H9 (cell line): ENCODE measurements around the gene LNX2. TPM values are rescaled to one million over a fixed set of nuclear protein-coding genes. Genes with fewer than 3 reads are reported as not detected.
A peak's percentile ranks its signal among the peaks of the same experiment; 100 is the strongest.

Experiments
- DNase-seq: peaks from one replicate; pipeline ENCODE4 v3.0.0-alpha.2; 2017
- H2AFZ ChIP-seq: one replicate; pipeline ENCODE4 v1.6.1; 2013; ENCODE audit warnings: mild to moderate bottlenecking, low read length, control low read depth, moderate library complexity
- H2AK5ac ChIP-seq: 2 replicates; pipeline ENCODE4 v1.6.1; 2013; ENCODE audit warnings: low read length, control low read depth, mixed read lengths; ENCODE audit not compliant: insufficient read length
- H2BK120ac ChIP-seq: one replicate; pipeline ENCODE4 v1.6.1; 2013; ENCODE audit warnings: low read depth, mild to moderate bottlenecking, low read length, control low read depth, inconsistent platforms; ENCODE audit not compliant: poor library complexity, severe bottlenecking
- H2BK12ac ChIP-seq: 2 replicates; pipeline ENCODE4 v1.6.1; 2013; ENCODE audit warnings: low read length, control low read depth, mixed read lengths, low read depth; ENCODE audit not compliant: insufficient read length
- H2BK15ac ChIP-seq: 2 replicates; pipeline ENCODE4 v1.6.1; 2013; ENCODE audit warnings: low read depth, low read length, control low read depth
- H2BK20ac ChIP-seq: one replicate; pipeline ENCODE4 v1.6.1; 2013; ENCODE audit warnings: low read depth, mild to moderate bottlenecking, low read length, control low read depth, inconsistent platforms; ENCODE audit not compliant: poor library complexity, severe bottlenecking
- H2BK5ac ChIP-seq: 2 replicates; pipeline ENCODE4 v1.6.1; 2013; ENCODE audit warnings: low read length, control low read depth, mixed read lengths; ENCODE audit not compliant: insufficient read length
- H3K14ac ChIP-seq: 2 replicates; pipeline ENCODE4 v1.6.1; 2013; ENCODE audit warnings: low read length, control low read depth; ENCODE audit not compliant: insufficient read depth
- H3K18ac ChIP-seq: 2 replicates; pipeline ENCODE4 v1.6.1; 2013; ENCODE audit warnings: low read depth, mild to moderate bottlenecking, mixed read lengths, low read length, control low read depth; ENCODE audit not compliant: insufficient read length
- H3K23ac ChIP-seq: 2 replicates; pipeline ENCODE4 v1.6.1; 2013; ENCODE audit warnings: low read length, control low read depth, mixed read lengths, low read depth; ENCODE audit not compliant: insufficient read length
- H3K23me2 ChIP-seq: 2 replicates; pipeline ENCODE4 v1.6.1; 2013; ENCODE audit warnings: low read depth, mild to moderate bottlenecking, mixed read lengths, low read length, control low read depth; ENCODE audit not compliant: insufficient read length, poor library complexity, severe bottlenecking
- H3K27ac ChIP-seq: 2 replicates; pipeline ENCODE4 v1.5.1; 2013; ENCODE audit warnings: low read length, control low read depth, mixed read lengths, low read depth; ENCODE audit not compliant: insufficient read length
- H3K27me3 ChIP-seq: 2 replicates; pipeline ENCODE4 v1.6.1; 2013; ENCODE audit warnings: low read length, control low read depth, inconsistent platforms; ENCODE audit not compliant: insufficient read depth
- H3K4ac ChIP-seq: 2 replicates; pipeline ENCODE4 v1.6.1; 2013; ENCODE audit warnings: low read depth, mild to moderate bottlenecking, control low read depth, inconsistent platforms, low read length, moderate library complexity
- H3K4me1 ChIP-seq: 2 replicates; pipeline ENCODE4 v1.6.1; 2013; ENCODE audit warnings: low read length, control low read depth, inconsistent platforms; ENCODE audit not compliant: insufficient read depth
- H3K4me2 ChIP-seq: 2 replicates; pipeline ENCODE4 v1.6.1; 2013; ENCODE audit warnings: low read length, control low read depth, mixed read lengths; ENCODE audit not compliant: insufficient read length, insufficient read depth
- H3K56ac ChIP-seq: 2 replicates; pipeline ENCODE4 v1.6.1; 2013; ENCODE audit warnings: low read depth, mild to moderate bottlenecking, mixed read lengths, low read length, control low read depth; ENCODE audit not compliant: insufficient read length
- H3K79me1 ChIP-seq: 2 replicates; pipeline ENCODE4 v1.6.1; 2013; ENCODE audit warnings: low read depth, mild to moderate bottlenecking, moderate library complexity, low read length, control low read depth, inconsistent platforms; ENCODE audit not compliant: insufficient read depth, poor library complexity, severe bottlenecking
- H3K79me2 ChIP-seq: 2 replicates; pipeline ENCODE4 v1.6.1; 2013; ENCODE audit warnings: low read length, control low read depth, inconsistent platforms; ENCODE audit not compliant: insufficient read depth
- H3K9ac ChIP-seq: 2 replicates; pipeline ENCODE4 v1.6.1; 2013; ENCODE audit warnings: low read length, control low read depth, mixed read lengths; ENCODE audit not compliant: insufficient read length; ENCODE audit errors: extremely low read depth
- H3K9me3 ChIP-seq: one replicate; pipeline ENCODE4 v1.6.1; 2013; ENCODE audit warnings: low read depth, low read length, inconsistent platforms; ENCODE audit not compliant: control insufficient read depth
- H3T11ph ChIP-seq: one replicate; pipeline ENCODE4 v1.6.1; 2013; ENCODE audit warnings: mild to moderate bottlenecking, low read length, control low read depth, inconsistent platforms
- H4K20me1 ChIP-seq: one replicate; pipeline ENCODE4 v1.6.1; 2013; ENCODE audit not compliant: control insufficient read depth, insufficient read length, insufficient read depth
- H4K5ac ChIP-seq: 2 replicates; pipeline ENCODE4 v1.6.1; 2013; ENCODE audit warnings: low read depth, mild to moderate bottlenecking, mixed read lengths, low read length, control low read depth; ENCODE audit not compliant: insufficient read length
- H4K8ac ChIP-seq: replicated peaks from 2 replicates; pipeline ENCODE4 v1.6.1; 2013; ENCODE audit warnings: low read length, control low read depth, mixed read lengths, low read depth; ENCODE audit not compliant: insufficient read length
- H4K91ac ChIP-seq: 2 replicates; pipeline ENCODE4 v1.6.1; 2013; ENCODE audit warnings: low read depth, mild to moderate bottlenecking, moderate library complexity, mixed read lengths, low read length, control low read depth; ENCODE audit not compliant: insufficient read length
- H3K27ac Mint-ChIP-seq, 3 experiments: 2 replicates in 2 of 3; 3 replicates in 1 of 3; pipeline ENCODE4 v1.8.0; 2020 to 2021; ENCODE audit warnings: mixed read lengths in 3 of 3, mild to moderate bottlenecking in 1 of 3, moderate library complexity in 1 of 3
- H3K27me3 Mint-ChIP-seq: 2 replicates; pipeline ENCODE4 v1.8.0; 2021; ENCODE audit warnings: low read depth, mild to moderate bottlenecking, moderate library complexity, mixed read lengths
- H3K36me3 Mint-ChIP-seq, 3 experiments: 2 replicates in 2 of 3; 3 replicates in 1 of 3; pipeline ENCODE4 v1.8.0; 2020 to 2021; ENCODE audit warnings: low read depth in 3 of 3, mixed read lengths in 3 of 3; ENCODE audit not compliant: insufficient read depth in 1 of 3
- H3K4me1 Mint-ChIP-seq, 2 experiments: 2 replicates each; pipeline ENCODE4 v1.8.0; 2020; ENCODE audit warnings: mixed read lengths in 2 of 2
- H3K4me3 Mint-ChIP-seq, 2 experiments: 2 replicates in 1 of 2; 3 replicates in 1 of 2; pipeline ENCODE4 v1.8.0; 2020 to 2021; ENCODE audit warnings: mild to moderate bottlenecking in 2 of 2, mixed read lengths in 2 of 2, moderate library complexity in 1 of 2
- H3K9me3 Mint-ChIP-seq, 2 experiments: 2 replicates in 1 of 2; 3 replicates in 1 of 2; pipeline ENCODE4 v1.8.0; 2020; ENCODE audit warnings: mild to moderate bottlenecking in 2 of 2, mixed read lengths in 2 of 2, moderate library complexity in 1 of 2
- WGBS: extraction: QIAGEN DNeasy Blood & Tissue Kit; methylation state at CpG from one replicate; pipeline ENCODE4 v1.1.7; 2013; ENCODE audit warnings: missing lambda C conversion rate, low lambda C conversion rate, mixed read lengths; ENCODE audit not compliant: insufficient read length; ENCODE audit errors: extremely low coverage; 5-methylcytosine and 5-hydroxymethylcytosine counted together
- total RNA-seq: library from RNA; stranded (reverse); gene quantifications from 2 replicates; pipeline ENCODE4 v1.2.1, GENCODE V29; 2021
- TF ChIP-seq, protein P1 (sequence below): fragments of 200-600 bp; sonication (generic); conservative IDR thresholded peaks from 3 replicates; pipeline ENCODE4 v1.8.0; 2021; ENCODE audit warnings: antibody characterized with exemption, mild to moderate bottlenecking

The LNX2 gene
- total RNA-seq, 1 experiment from 2014 or later = 12.4 TPM

DNA sequence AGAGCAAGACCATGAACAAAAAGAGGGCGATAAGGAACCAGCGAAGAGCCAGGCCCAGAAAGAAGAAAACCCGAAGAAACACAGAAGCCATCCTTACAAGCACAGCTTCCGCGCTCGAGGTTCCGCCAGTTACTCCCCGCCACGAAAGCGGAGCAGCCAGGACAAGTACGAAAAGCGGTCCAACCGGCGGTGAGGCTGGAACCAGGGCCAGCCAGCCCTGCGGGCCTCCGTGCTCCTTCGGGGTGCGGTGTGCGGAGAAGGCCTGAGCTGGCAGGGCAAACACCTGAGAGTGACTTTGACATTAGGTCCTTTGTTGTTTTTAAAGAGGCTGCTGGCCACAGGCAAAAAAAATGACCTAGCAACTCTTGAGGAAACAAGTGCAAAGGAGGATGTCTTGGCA, 45.4 kb upstream of the LNX2 start:
- no peaks in the 10 kb centered on the region for H3K79me2 ChIP-seq
- Mint-ChIP-seq H3K4me3 (no peak overlapping the region), H3K27me3 (no peaks in the 10 kb centered on the region), H3K36me3 (peaks cover 8 to 14% (median 10%) of the 10 kb centered on the region in 3 experiments; a peak in 6 of 7 replicates), H3K4me1 (peaks cover 8 to 14% of the 10 kb centered on the region in 2 experiments; a peak in 3 of 4 replicates), H3K9me3 (no peaks in the 10 kb centered on the region), H3K27ac (peak overlapping the region in 1 of 3 experiments; percentile 21; a peak in 1 of 7 replicates)
- H3K23me2 ChIP-seq = no peaks in the 10 kb centered on the region
- H2AFZ ChIP-seq = no peak overlapping the region
- H2AK5ac ChIP-seq = no peak overlapping the region
- WGBS = no CpG with 5 or more reads among the region's 19 CpGs
- no peak overlapping the region for H3T11ph ChIP-seq
- H4K5ac ChIP-seq = no peak overlapping the region
- no peak overlapping the region for H2BK15ac ChIP-seq
- H3K4me1 ChIP-seq = no peaks in the 10 kb centered on the region
- no peak overlapping the region for H3K23ac ChIP-seq
- TF ChIP-seq, protein P1, sequence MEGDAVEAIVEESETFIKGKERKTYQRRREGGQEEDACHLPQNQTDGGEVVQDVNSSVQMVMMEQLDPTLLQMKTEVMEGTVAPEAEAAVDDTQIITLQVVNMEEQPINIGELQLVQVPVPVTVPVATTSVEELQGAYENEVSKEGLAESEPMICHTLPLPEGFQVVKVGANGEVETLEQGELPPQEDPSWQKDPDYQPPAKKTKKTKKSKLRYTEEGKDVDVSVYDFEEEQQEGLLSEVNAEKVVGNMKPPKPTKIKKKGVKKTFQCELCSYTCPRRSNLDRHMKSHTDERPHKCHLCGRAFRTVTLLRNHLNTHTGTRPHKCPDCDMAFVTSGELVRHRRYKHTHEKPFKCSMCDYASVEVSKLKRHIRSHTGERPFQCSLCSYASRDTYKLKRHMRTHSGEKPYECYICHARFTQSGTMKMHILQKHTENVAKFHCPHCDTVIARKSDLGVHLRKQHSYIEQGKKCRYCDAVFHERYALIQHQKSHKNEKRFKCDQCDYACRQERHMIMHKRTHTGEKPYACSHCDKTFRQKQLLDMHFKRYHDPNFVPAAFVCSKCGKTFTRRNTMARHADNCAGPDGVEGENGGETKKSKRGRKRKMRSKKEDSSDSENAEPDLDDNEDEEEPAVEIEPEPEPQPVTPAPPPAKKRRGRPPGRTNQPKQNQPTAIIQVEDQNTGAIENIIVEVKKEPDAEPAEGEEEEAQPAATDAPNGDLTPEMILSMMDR = no peak
- H4K20me1 ChIP-seq = no peaks in the 10 kb centered on the region
- no peak overlapping the region for H4K91ac ChIP-seq
- no peaks in the 10 kb centered on the region for H3K79me1 ChIP-seq
- DNase-seq = no peak
- H3K18ac ChIP-seq = no peak overlapping the region
- no peaks in the 10 kb centered on the region for H3K9me3 ChIP-seq
- no peak overlapping the region for H2BK12ac ChIP-seq
- H3K9ac ChIP-seq = no peak overlapping the region
- H3K4me2 ChIP-seq = no peak overlapping the region
- no peak overlapping the region for H3K4ac ChIP-seq
- H2BK20ac ChIP-seq = no peak overlapping the region
- H2BK120ac ChIP-seq = no peak overlapping the region
- H3K56ac ChIP-seq = no peak overlapping the region
- H3K27me3 ChIP-seq = no peaks in the 10 kb centered on the region
- no peak overlapping the region for H3K14ac ChIP-seq
- no peak overlapping the region for H2BK5ac ChIP-seq
- no peak overlapping the region for H3K27ac ChIP-seq
- no peak overlapping the region for H4K8ac ChIP-seq
